Activated CD8-positive, alpha-beta memory T cell treated with anti-CD3 and anti-CD28 coated beads, Interleukin-2, amount 50 U/mL, for 1 hour (primary cell): Measurements from ENCODE around the gene DHCR24.
"Not testable (repeated sequence)": the region's sequence is repeated elsewhere in the genome, so short reads cannot be mapped to it uniquely, and the experiment has no call there.

ENCODE experiments used
- DNase-seq: peaks from one replicate; pipeline ENCODE4 v3.0.0-alpha.2; 2020; ENCODE audit errors: extremely low read depth

The DHCR24 gene, protein sequence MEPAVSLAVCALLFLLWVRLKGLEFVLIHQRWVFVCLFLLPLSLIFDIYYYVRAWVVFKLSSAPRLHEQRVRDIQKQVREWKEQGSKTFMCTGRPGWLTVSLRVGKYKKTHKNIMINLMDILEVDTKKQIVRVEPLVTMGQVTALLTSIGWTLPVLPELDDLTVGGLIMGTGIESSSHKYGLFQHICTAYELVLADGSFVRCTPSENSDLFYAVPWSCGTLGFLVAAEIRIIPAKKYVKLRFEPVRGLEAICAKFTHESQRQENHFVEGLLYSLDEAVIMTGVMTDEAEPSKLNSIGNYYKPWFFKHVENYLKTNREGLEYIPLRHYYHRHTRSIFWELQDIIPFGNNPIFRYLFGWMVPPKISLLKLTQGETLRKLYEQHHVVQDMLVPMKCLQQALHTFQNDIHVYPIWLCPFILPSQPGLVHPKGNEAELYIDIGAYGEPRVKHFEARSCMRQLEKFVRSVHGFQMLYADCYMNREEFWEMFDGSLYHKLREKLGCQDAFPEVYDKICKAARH

DNA sequence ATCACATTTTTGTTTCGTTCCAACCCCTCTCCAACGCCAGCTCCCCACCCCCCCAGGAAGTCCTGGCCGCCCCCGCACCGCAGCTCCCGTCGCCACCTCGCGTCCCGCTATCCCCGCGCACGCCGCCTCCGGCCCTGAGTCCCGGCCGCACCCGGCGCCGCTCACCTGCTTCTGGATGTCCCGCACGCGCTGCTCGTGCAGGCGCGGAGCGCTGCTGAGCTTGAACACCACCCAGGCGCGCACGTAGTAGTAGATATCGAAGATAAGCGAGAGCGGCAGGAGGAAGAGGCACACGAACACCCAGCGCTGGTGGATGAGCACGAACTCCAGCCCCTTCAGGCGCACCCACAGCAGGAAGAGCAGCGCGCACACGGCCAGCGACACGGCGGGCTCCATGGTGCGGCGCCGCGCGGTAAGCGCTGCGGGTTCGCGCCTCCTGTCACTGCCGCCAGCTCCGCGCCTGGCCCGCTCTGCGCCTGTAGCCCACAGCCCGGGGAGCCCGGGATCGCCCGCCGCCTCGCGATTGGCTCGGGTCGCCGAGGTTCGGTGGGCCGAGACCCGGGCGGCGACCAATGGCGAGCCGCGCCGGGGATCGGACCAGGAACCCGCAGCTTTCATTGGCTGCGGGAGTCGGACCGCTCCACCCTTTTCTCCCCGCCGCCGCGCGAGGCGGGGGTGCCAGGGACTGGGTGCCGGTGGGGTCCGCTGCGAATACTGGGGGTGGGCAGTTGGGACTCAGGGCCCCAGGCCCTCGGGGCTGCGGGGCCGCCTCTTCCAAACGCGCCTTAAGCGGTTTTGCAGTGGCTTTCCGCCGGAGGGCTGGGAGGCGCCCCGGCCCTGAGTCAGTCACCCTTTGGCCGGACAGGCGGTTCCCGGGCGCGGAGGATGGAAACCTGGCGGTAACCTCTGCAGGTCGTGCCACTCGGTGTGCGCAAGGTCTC is at the start of gene DHCR24:
DHCR24 (minus strand) TSS at position 472 of the 941 bp plus-strand sequence; CDS start at position 396, 76 bp downstream.
- no peak for DNase-seq

DNA sequence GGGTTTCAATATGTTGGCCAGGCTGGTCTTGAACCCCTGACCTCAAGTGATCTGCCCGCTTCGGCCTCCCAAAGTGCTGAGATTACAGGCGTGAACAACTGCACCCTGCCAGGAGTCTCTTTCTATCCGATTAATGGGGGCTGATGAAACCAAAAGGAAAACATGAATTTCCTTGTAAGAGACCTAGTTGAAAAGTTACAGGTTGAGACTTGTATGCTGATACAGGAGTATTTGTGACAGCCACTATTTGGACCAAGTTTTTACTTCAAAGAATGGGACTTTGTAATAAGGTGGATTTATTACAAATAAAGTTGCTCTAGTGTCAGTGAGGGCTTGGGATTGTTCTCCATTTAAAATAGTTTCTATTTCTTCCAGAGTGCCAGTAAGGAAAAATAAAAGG is 49.8 kb upstream of the DHCR24 start:
- no peak for DNase-seq

DNA sequence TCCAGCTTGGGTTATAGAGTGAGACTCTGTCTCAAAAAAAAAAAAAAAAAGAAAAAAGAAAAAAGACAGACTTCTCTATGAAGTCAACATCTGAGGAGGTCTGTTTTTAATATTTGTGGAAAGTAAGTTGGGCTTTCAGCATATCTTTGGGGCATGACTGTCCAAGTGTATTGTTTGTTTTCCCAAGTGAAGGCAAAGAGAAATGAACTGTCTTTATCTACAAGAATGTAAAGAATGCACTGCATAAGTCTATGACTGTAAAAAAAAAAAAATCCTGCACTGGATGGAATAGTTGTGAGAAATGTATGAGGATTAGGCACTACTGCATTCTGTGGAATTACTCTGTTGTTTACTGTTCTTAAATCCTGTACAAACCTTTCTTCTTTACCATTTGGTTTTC is 47.9 kb upstream of the DHCR24 start:
- DNase-seq = no peak

DNA sequence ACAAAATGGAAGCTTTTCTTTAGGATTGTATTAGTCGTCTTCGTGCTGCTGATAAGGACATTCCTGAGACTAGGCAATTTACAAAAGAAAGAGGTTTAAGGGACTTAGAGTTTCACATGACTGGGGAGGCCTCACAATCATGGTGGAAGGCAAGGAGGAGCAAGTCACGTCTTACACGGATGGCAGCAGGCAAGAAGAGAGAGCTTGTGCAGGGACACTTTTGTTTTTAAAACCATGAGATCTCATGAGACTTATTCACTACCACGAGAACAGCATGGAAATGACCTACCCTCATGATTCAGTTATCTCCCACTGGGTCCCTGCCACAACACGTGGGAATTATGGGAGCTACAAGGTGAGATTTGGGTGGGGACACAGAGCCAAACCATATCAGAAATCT is 47.1 kb upstream of the DHCR24 start:
- not testable (repeated sequence) for DNase-seq

DNA sequence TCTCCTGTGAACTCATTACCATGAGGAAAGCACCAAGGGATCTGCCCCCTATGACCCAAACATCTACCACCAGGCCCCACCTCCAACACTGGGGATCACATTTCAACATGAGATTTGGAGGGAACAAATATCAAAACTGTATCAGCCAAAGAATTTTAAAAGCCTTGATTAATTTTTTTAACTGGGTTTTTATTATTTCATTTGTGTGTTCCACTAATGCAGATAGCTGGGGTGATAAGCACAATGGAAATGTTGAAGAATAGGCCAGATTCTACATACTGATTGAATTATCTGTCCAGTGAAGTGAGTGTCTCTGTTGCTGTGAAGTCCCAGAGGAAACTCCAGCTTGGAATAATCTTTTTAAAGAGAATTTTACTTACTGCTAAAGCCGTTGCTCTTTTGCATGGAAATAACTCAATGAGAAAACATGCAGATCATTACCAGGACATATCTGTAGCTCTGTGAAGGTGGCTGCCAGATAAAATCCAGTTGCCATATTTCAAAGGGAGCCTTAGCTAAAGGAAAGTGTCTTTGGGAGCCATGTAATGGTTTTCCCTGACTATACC is 44.4 kb upstream of the DHCR24 start:
- DNase-seq = no peak

DNA sequence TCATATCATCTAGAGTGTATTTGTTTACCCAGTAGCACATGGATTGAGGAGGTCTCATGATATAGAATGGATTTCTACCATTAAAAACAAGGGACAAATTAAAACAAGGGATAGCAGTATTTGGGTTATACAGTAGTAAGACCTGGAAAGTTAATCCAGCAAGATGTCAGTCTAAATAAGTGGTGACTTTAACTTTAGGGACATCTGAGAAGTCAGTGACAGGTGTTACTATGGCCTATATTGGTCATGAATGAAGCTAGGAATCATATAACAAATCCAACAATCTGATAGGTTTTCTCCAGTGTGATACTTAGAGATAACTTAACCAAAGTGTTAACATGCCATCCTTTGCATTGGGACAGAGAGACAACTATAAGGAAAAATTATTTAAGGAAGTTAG is 42.7 kb upstream of the DHCR24 start:
- no peak for DNase-seq

DNA sequence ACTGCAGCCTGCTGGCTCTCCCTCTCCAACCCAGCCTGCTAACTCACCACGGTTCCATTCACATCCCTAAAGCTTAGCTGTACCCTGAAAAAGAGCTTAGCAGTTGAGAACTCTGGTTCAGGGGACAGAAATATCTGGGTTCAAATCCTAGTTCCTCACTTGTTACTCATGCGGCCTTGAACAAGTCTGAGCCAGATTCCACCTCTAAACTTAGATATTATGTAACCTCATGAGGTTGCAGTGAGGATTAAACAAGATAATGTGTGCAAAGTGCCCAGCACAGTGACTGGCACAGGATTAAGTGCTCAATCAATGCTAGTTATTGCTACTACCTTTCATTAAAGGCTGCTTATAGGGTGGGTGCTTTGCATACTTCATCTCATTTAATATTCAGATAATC is 41.3 kb upstream of the DHCR24 start:
- DNase-seq = no peak

DNA sequence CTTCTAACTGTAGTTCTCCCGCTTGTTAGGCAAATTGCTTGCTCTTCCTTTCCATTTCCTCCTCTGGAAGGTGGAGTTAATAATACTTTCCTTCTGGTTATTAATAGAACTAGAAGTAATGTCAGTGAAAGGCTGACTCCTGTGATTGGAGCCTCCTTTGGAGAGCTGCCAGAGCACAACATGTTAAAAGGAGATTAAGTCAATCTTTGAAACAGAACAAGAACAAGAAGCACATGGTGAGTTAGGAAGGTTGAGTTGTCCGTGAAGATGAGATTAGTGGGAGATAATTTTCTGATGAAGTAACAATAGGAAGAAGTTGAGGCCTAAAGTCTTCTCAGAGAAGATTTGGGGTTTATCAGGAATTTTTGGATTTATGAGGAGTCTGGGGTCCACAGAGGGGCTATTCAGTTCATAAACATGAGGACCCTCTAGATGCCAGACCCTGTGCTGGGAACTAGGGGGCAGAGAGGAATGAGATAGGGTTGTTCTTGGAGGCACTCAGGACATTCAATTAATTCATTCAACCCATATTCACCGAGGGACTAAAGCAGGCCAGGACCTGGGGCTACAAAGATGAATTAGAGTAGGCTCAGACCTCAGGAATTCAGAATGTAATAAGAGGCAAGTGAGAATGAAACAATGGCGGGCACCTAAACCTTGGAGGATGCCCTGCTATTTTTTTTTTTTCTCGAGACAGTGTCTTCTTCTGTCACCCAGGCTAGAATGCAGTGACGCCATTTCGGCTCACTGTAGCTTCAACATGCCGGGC is 40.7 kb upstream of the DHCR24 start:
- DNase-seq = no peak

DNA sequence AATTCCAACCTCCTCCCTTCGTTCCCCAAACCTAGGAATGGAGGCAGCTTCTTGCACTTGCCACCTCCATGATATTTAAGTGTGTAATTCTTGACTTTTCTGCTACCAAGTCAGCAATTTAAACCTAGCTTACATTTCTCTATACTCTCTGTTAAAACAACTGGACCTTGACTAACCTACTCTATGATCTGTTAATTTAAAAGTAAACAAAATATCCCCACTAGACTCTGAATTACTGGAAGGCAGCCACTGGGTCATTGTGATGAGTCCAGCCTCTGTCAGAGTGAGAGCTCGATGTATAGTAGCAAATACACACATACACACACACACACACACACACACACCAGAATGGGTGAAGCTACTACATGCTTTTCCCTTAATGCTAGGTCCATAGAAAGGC is 40.0 kb upstream of the DHCR24 start:
- no peak for DNase-seq

DNA sequence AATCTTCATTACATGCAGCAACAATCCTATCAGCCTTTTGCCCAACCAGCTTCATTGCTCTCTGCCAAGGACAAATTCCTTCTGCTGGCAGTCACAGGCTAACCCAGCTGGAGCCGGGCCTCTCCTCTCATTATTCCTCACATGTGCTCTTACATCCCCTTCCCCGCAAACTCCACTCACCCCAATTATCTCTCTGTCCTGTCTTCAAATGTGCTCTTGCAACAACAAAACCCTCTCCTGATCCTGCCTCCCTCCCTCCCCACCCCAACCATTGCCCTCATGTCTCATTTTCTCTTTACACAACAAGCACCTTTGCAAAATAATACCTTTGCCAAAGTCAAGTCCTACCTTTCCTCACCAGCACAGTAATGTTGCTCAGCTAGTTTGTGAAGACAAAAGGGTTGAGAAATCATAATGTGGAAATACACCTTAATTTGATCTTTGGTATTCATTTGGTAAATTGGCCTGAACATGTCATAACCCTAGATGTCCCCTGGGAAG is 36.0 kb upstream of the DHCR24 start:
- no peak for DNase-seq

DNA sequence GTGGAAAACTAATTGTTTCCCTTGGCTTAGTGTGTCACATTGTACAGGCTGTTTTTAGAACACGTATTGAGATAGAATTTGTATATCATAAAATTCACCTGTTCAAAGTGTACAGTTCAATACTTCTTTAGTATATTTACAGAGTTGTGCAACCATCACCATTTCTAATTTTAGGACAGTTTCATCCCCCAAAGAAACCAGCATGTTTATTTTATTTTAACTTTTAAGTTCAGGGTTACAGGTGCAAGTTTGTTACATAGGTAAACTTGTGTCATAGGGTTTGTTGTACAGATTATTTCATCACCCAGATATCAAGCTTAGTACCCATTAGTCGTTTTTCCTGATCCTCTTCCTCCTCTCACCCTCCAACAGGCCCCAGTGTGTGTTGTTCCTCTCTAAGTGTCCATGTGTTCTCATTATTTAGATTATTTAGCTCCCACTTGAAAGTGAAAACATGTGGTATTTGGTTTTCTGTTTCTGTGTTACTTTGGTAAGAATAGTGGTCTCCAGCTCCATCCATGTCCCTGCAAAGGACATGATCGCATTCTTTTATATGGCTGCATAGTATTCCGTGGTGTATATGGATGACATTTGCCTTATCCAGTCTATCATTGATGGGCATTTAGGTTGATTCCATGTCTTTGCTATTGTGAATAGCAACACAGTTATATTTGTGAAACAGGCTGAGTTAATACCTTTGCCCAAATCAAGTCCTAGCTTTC is 35.2 kb upstream of the DHCR24 start:
- DNase-seq = no peak

DNA sequence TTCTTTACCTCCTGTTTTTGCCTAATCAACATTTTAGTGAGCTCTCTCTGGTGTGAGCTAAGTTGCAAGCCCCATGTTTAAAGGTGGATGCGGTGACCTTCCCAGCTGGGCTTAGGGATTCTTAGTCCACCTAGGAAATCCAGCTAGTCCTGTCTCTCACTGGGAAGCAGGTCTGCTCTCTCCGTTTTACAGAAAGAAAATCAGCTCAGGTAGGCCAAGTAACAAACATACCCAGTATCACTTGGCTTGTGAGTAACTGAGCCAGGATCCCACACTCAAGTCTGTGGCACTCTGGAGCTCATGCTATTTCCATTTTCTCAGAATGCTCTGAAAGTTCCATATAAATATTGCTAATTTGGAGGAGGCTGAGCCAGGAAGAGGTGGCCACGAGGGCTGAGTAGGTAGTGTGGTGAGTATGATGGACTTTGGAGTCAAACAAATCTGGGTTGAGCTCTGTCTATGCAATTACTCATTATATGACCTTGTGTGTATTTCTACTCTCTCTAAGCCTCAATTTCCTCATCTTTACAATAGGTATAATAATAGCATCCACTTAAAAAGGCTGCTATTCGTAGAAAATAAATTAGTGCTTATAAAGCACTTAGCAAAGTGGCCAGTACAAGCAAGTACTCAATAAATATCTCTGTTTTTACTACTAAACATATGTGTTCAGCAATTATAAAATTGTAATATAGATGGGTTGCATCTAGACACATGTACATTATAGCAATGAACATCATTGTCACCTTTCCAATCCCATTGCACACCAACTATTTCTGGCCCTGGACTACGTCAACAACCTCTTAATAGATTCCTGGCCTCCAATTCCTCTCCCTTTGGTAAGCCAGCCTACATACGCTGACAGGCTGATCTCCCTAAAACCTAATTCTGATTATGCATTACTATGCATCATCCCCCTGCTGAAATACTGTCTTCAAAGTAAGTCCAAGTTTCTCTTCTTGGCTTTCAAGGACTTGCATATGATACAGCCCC is 32.7 kb upstream of the DHCR24 start:
- no peak for DNase-seq

DNA sequence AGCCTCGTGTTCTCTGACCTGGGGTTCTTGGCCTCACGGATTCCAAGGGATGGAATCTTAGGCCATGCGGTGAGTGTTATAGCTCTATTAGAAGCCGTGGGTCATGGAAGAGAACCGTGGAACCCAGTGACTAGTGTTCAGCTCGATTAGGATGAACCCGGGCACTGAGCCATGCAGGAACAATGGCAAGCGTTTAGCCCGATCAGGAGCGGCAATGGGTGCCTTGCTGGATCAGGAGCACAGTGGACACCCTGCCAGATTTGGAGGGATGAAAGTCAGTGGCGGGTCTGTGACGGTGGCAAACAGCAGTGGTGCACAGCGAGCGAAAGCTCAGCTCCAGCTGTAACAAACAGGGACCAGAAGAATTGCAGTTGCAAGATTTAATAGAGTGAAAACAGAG is 24.1 kb upstream of the DHCR24 start:
- DNase-seq = not testable (repeated sequence)

DNA sequence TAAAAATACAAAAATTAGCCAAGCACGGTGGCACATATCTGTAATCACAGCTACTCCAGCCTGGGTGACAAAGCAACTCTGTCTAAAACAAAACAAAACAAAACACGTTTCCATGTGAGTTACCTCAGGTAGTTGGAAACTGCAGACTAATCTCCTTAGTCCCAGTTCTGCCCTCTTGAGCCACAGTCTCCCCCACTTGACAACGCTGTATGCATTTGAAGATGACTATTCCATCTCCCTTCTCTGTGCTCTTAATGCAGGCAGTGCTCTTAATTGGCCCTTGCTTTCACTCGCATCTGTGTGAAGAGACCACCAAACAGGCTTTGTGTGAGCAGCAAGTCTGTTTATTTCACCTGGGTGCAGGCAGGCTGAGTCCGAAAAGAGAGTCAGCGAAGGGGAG is 19.6 kb upstream of the DHCR24 start:
- no peak for DNase-seq

DNA sequence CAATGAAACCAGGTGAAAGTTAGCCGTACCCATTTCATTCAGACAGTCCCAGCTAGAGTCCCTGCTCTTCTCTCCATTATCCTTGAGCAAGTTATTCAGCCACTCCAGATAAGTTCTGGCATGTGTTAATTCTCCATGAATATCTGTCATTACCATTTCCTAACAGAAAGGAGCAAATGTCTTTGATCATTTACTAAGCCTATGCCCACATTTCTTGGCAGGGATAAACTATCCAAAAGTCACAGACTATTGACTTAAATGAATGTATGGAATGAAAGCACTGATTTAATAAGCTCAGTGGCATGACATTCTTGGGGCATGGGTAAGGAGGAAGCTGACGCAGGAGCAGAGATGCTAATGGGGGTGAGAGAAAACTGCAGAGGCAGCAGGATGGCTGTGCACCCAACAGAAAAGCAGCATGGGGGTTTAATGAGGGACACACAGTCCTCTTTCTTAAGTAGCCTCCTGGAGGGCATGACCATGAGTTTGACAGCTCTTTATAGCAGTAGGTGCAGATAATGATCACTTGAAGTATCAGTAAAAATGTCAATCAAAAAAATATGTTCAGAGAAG is 17.6 kb upstream of the DHCR24 start:
- DNase-seq = no peak

DNA sequence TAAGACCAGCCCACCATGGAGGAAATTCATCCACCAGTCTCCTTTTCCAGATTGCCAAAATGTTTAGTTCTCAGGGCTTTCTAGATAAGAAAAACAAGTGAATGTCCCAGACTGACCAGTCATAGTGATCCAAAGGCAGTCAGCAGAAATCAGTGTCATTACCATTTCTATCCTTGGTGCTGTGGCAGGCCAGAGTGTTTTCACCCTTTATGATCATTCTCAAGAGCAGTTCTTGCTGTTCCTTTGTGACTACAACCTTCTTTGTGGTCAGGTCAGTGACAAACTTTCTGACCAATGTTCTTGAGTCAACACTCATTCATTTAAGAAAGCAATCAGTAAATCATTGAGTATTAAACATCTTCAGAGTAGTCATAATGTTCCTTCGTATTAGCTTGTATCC is 7.3 kb upstream of the DHCR24 start:
- DNase-seq = no peak

DNA sequence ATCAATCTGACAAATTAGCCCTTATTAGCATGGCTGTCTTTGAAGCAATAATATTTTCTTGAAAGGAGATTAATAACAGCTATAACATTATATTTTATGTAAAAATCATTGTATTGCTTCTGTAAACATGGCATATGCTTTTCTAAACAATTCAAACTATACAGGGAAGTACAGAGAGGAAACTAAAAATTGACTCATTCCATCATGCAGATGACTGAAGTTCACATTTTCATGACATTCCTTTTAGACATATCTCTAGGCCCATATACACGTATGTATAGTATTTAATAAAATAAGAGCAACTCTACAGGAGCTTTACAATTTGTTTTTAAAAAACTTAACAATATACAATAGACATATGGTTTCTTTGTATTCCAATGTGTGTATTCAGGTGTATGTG is 5.6 kb upstream of the DHCR24 start:
- no peak for DNase-seq

DNA sequence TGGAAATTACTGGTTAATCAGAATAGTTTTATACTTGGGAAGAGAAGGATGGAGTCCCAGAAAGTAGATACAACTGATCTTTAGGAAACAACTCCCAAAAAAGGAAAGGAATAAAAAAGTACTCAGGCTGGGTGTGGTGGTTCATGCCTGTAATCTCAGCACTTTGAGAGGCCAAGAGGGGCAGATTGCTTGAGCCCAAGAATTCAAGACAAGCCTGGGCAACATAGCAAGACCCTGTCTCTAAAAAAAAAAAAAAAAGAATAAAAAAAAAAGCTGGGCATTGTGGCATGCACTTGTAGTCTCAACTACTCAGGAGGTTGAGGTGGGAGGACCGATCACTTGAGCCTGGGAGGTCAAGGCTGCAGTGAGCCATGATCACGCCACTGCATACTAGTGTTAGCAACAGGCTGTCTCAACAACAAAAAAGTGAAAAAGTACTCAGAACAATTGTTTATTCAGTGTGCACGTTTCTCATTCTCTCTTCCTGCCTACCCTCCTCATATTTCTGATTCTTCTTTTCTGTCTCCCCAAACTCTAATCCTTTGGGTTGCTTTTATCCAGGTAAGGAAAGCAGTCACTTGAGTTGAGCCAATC is 2.2 kb upstream of the DHCR24 start:
- DNase-seq = no peak
